ENCODE data around the gene WDR36. TPM values are rescaled to one million over a fixed set of nuclear protein-coding genes. Genes with fewer than 3 reads are reported as not detected.
A peak's percentile ranks its signal among the peaks of the same experiment; 100 is the strongest.

Gene WDR36
- polyA plus RNA-seq, 3 donors, result 7.2 to 8.7 (median 8.2) TPM

DNA sequence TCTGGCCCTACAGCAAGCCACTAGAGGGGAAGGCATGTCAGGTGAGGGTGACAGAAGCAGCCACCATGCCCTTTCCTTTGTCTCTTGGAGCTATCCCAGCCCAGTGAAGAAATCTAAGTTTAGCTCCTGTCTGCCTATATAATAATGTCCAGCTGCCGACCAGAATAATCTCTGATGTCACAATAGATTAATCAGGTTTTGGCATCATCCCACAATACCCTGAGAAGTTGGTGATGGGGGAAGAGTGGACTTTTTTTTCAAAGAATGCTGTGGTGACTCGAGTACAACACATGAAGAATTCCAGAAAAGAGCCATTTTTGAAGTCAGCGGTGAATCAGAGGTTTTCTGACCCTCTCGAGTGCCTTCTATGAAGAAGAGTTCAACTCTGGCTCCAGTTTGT is 22.3 kb upstream of the WDR36 start:
- H3K79me2 ChIP-seq (ENCODE audit: insufficient read depth, low read length), result no peaks in the 10 kb centered on the region
- peaks cover 0 to 4% of the 10 kb centered on the region in 2 donors for H3K36me3 Mint-ChIP-seq
- H3K4me3 Mint-ChIP-seq, result peak overlapping the region in 1 of 2 donors; percentile 86
- H3K9me3 Mint-ChIP-seq, result peaks cover 0 to 11% (median 2%) of the 10 kb centered on the region in 7 donors
- no peak overlapping the region for H3K4me2 ChIP-seq (replicated peaks; ENCODE audit: extremely low read depth, low read length, poor library complexity, severe bottlenecking)
- 47% methylated on average over 3 of the region's 4 CpGs for WGBS (ENCODE audit: insufficient coverage)
- H3K27me3 ChIP-seq (ENCODE audit: control insufficient read depth in 2 of 2, insufficient read depth in 2 of 2, low read length in 2 of 2), result peaks cover 75 to 83% of the 10 kb centered on the region in 2 donors
- H3K27me3 Mint-ChIP-seq (ENCODE audit: low read depth in 3 of 3), result peaks cover 60 to 80% (median 71%) of the 10 kb centered on the region in 3 donors
- H3K27ac Mint-ChIP-seq, result no peak overlapping the region
- H3K4me3 ChIP-seq (replicated peaks in 1 of 3; ENCODE audit: low read depth in 2 of 3, low read length in 3 of 3), result no peak overlapping the region
- peaks cover 0 to 17% of the 10 kb centered on the region in 2 donors for H3K9me3 ChIP-seq (replicated peaks in 1 of 2; ENCODE audit: control insufficient read depth in 1 of 2, insufficient read depth in 1 of 2, low read length in 2 of 2)
- H3K9ac ChIP-seq (ENCODE audit: insufficient read depth, low read length, poor library complexity, severe bottlenecking), result no peak overlapping the region
- H2AFZ ChIP-seq (ENCODE audit: insufficient read depth, low read depth, low read length, poor library complexity, severe bottlenecking), result no peak overlapping the region
- peaks cover 31% of the 10 kb centered on the region for H3K4me1 Mint-ChIP-seq
- H3K36me3 ChIP-seq (replicated peaks in 1 of 2; ENCODE audit: control insufficient read depth in 1 of 2, insufficient read depth in 2 of 2, low read length in 2 of 2), result no peaks in the 10 kb centered on the region
- H3K4me1 ChIP-seq (ENCODE audit: control insufficient read depth in 1 of 2, insufficient read depth in 2 of 2, low read length in 2 of 2), result peaks cover 13 to 15% of the 10 kb centered on the region in 2 donors
- H3K27ac ChIP-seq (ENCODE audit: low read depth in 1 of 2, low read length in 2 of 2), result no peak overlapping the region
- TF ChIP-seq, protein P1, sequence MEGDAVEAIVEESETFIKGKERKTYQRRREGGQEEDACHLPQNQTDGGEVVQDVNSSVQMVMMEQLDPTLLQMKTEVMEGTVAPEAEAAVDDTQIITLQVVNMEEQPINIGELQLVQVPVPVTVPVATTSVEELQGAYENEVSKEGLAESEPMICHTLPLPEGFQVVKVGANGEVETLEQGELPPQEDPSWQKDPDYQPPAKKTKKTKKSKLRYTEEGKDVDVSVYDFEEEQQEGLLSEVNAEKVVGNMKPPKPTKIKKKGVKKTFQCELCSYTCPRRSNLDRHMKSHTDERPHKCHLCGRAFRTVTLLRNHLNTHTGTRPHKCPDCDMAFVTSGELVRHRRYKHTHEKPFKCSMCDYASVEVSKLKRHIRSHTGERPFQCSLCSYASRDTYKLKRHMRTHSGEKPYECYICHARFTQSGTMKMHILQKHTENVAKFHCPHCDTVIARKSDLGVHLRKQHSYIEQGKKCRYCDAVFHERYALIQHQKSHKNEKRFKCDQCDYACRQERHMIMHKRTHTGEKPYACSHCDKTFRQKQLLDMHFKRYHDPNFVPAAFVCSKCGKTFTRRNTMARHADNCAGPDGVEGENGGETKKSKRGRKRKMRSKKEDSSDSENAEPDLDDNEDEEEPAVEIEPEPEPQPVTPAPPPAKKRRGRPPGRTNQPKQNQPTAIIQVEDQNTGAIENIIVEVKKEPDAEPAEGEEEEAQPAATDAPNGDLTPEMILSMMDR (IDR thresholded peaks at IDR 0.05), result no peak
- H4K20me1 ChIP-seq (ENCODE audit: insufficient read depth, low read length), result no peaks in the 10 kb centered on the region
- DNase-seq, result peak in 1 of 3 donors; percentile 25
- intact Hi-C loops (cut with micrococcal nuclease), result no loop called here

DNA sequence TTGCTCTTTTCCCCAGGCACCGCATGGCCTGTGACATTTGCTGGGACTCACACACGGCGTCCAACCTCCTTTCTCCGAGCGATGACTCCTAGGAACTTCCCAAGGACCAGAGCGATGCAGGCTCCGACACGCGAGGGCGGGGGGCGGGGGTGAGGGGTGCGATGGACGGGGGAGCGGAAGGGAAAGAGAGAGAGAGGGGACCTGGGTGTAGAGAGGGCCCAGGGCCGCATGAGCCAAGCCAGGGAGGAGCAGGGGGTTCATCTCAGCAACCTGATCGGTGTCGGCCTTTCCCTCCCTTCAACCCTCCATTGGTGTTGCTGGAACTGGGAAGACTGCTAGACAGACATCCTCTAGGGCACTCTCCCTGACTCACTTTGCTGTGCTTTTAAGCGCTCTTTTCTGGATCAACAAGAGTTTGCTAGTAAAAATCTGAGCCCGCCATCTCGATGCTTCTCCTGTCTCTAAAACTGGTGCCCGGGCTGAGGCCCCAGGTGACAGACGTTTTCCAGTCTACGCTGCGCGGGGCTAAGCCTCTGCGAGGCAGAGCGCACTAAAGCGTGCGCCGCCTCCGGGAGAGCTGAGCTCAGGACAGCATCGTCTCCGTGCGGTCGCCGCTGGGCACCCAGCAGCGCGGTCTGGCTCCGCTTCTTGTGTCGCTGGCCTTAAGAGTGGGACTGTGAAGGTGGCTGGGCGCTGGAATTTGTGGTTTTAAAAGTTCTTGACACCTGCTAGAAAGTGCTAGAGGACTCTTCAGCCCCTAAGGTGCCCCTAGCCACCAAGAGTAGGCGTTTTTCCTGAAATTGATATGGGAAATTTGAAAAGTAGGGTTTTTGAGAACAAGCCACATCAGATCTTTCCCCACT is 21.6 kb upstream of the WDR36 start:
- no peaks in the 10 kb centered on the region for H3K36me3 ChIP-seq (replicated peaks in 1 of 2; ENCODE audit: control insufficient read depth in 1 of 2, insufficient read depth in 2 of 2, low read length in 2 of 2)
- H4K20me1 ChIP-seq (ENCODE audit: insufficient read depth, low read length), result no peaks in the 10 kb centered on the region
- no peaks in the 10 kb centered on the region for H3K79me2 ChIP-seq (ENCODE audit: insufficient read depth, low read length)
- Mint-ChIP-seq H3K27me3 (ENCODE audit: low read depth in 3 of 3) (peaks cover 60 to 78% (median 69%) of the 10 kb centered on the region in 3 donors), H3K4me3 (peak overlapping the region; percentile 44 to 86), H3K9me3 (peaks cover 0 to 11% (median 2%) of the 10 kb centered on the region in 7 donors), H3K27ac (no peak overlapping the region), H3K4me1 (peaks cover 38% of the 10 kb centered on the region), H3K36me3 (peaks cover 0 to 4% of the 10 kb centered on the region in 2 donors)
- peaks cover 74 to 83% of the 10 kb centered on the region in 2 donors for H3K27me3 ChIP-seq (ENCODE audit: control insufficient read depth in 2 of 2, insufficient read depth in 2 of 2, low read length in 2 of 2)
- no peak overlapping the region for H2AFZ ChIP-seq (ENCODE audit: insufficient read depth, low read depth, low read length, poor library complexity, severe bottlenecking)
- intact Hi-C loops (cut with micrococcal nuclease), result no loop called here
- H3K4me3 ChIP-seq (replicated peaks in 1 of 3; ENCODE audit: low read depth in 2 of 3, low read length in 3 of 3), result no peak overlapping the region
- peak in 1 of 3 donors; percentile 18 for DNase-seq
- WGBS (ENCODE audit: insufficient coverage), result 5% methylated on average over 26 of the region's 42 CpGs
- H3K4me2 ChIP-seq (replicated peaks; ENCODE audit: extremely low read depth, low read length, poor library complexity, severe bottlenecking), result peak overlapping the region; percentile 23
- no peak overlapping the region for H3K27ac ChIP-seq (ENCODE audit: low read depth in 1 of 2, low read length in 2 of 2)
- H3K9ac ChIP-seq (ENCODE audit: insufficient read depth, low read length, poor library complexity, severe bottlenecking), result no peak overlapping the region
- peaks cover 18 to 20% of the 10 kb centered on the region in 2 donors for H3K4me1 ChIP-seq (ENCODE audit: control insufficient read depth in 1 of 2, insufficient read depth in 2 of 2, low read length in 2 of 2)
- TF ChIP-seq, protein P1 (IDR thresholded peaks at IDR 0.05), result no peak
- H3K9me3 ChIP-seq (replicated peaks in 1 of 2; ENCODE audit: control insufficient read depth in 1 of 2, insufficient read depth in 1 of 2, low read length in 2 of 2), result peaks cover 0 to 17% of the 10 kb centered on the region in 2 donors

Measured in CD14-positive monocyte (primary cell).